ENCODE measurements around the gene RAD51B. TPM values are rescaled to one million over a fixed set of nuclear protein-coding genes. Genes with fewer than 3 reads are reported as not detected.

Gene RAD51B
- total RNA-seq, 1 experiment from 2014 or later, result 20.0 TPM

DNA sequence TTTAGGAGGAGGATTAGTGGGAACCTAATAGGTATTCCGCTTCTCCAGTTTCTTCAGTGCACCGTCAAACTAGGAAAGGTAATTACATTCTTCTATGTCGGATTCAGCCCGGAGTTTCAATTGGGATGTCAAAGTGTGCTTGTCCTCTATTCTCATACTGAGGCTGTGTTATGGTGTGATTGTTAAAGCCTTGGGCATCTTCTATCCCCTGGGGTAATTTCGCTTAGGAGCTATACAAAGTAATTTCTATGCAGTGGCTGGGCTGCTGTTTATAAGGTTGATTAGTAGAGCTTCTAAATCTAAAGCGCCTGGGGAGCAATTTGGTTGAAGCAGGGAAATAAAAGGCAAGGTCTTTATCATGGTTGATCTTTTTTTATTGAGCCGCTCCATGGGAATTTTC is 573.7 kb downstream of the RAD51B start:
- CTCF ChIA-PET, result no interaction called here
- no TSS peak for BruUV-seq (replicated peaks)
- Histone ChIP-seq H3K36me3 (ENCODE audit: control insufficient read depth in 1 of 2, insufficient read depth in 2 of 2, low read length in 2 of 2) (no peaks in the 10 kb centered on the region), H3K27me3 (ENCODE audit: insufficient read depth, low read length) (no peaks in the 10 kb centered on the region), H3K27ac (ENCODE audit: low read depth, low read length) (no peak overlapping the region), H3K79me2 (ENCODE audit: insufficient read depth, low read length) (no peaks in the 10 kb centered on the region), H3K4me3 (replicated peaks in 1 of 2; ENCODE audit: low read depth in 1 of 2, low read length in 2 of 2) (no peak overlapping the region), H4K20me1 (ENCODE audit: insufficient read depth) (no peaks in the 10 kb centered on the region), H3K9me3 (ENCODE audit: control insufficient read depth in 1 of 2, insufficient read depth in 1 of 2, low read depth in 1 of 2, low read length in 2 of 2) (no peaks in the 10 kb centered on the region), H3K9ac (ENCODE audit: low read length) (no peak overlapping the region), H2AFZ (ENCODE audit: low read depth, low read length, poor library complexity, severe bottlenecking) (no peak overlapping the region), H3K4me1 (ENCODE audit: control insufficient read depth in 1 of 2, insufficient read depth in 2 of 2, low read length in 2 of 2) (peaks cover 4 to 9% of the 10 kb centered on the region in 2 experiments; a peak in 3 of 4 replicates), H3K4me2 (ENCODE audit: low read length) (no peak overlapping the region), H3K9me2 (ENCODE audit: insufficient read depth) (no peaks in the 10 kb centered on the region)
- ATAC-seq (no peak), DNase-seq (ENCODE audit: low read depth, low spot score) (no peak)
- TF ChIP-seq SRF (IDR thresholded peaks at IDR 0.05; ENCODE audit: low read depth) (no peak), SIN3A (IDR thresholded peaks at IDR 0.05; ENCODE audit: low read depth) (no peak), SP1 (IDR thresholded peaks at IDR 0.05; ENCODE audit: low read depth) (no peak), ZFX (IDR thresholded peaks at IDR 0.05) (no peak), FOSL1 (IDR thresholded peaks at IDR 0.05; ENCODE audit: low read depth) (no peak)
- TF ChIP-seq, protein P1, sequence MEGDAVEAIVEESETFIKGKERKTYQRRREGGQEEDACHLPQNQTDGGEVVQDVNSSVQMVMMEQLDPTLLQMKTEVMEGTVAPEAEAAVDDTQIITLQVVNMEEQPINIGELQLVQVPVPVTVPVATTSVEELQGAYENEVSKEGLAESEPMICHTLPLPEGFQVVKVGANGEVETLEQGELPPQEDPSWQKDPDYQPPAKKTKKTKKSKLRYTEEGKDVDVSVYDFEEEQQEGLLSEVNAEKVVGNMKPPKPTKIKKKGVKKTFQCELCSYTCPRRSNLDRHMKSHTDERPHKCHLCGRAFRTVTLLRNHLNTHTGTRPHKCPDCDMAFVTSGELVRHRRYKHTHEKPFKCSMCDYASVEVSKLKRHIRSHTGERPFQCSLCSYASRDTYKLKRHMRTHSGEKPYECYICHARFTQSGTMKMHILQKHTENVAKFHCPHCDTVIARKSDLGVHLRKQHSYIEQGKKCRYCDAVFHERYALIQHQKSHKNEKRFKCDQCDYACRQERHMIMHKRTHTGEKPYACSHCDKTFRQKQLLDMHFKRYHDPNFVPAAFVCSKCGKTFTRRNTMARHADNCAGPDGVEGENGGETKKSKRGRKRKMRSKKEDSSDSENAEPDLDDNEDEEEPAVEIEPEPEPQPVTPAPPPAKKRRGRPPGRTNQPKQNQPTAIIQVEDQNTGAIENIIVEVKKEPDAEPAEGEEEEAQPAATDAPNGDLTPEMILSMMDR (IDR thresholded peaks at IDR 0.05 in 2 of 3, conservative IDR thresholded peaks at IDR 0.05 in 1 of 3; ENCODE audit: borderline replicate concordance in 1 of 3, insufficient read depth in 1 of 3, low read depth in 2 of 3, low read length in 2 of 3), result no peak
- intact Hi-C loops (cut with micrococcal nuclease), result no loop called here
- POLR2A ChIA-PET, result no interaction called here
- RAD21 ChIA-PET (ENCODE audit: low non-redundant PET in 1 of 2, low total read pairs in 2 of 2, uncharacterized antibody in 2 of 2, unreplicated experiment in 2 of 2), result no interaction called here

DNA sequence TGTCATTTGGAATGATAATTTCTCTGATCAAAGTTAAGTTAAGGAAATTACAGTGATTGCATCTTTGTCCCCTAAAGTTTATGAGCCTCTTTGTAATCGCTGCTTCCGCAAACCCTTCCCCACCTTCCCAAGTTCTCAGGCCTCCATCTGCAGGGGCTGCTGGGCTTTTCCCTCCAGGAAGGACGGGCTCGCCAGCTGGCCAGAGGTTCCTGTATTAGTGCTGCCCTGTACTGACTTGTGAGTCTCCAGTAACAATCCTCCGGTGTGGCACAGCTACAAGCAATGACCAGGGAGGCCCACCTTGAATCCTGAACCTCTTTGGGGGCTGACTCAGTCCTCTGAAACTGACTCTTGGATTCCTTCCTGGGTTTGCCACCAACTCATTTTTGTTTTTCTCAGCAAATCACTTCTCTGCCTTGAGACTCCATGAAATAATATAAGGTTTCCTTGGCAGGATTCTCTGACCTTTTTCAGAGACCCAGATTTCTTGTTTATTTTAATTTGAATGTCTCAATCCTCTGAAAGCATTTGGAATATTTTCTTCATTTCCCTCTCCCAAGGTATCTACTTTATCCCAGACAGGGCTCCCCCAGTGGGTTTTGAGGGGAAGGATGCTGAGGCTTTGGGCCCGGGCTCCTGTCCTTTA is 574.7 kb downstream of the RAD51B start:
- Histone ChIP-seq H3K9me2 (ENCODE audit: insufficient read depth) (no peaks in the 10 kb centered on the region), H3K27ac (ENCODE audit: low read depth, low read length) (no peak overlapping the region), H3K9me3 (ENCODE audit: control insufficient read depth in 1 of 2, insufficient read depth in 1 of 2, low read depth in 1 of 2, low read length in 2 of 2) (no peaks in the 10 kb centered on the region), H3K27me3 (ENCODE audit: insufficient read depth, low read length) (no peaks in the 10 kb centered on the region), H4K20me1 (ENCODE audit: insufficient read depth) (no peaks in the 10 kb centered on the region), H3K4me1 (ENCODE audit: control insufficient read depth in 1 of 2, insufficient read depth in 2 of 2, low read length in 2 of 2) (peaks cover 4 to 9% of the 10 kb centered on the region in 2 experiments; a peak in 3 of 4 replicates), H3K9ac (ENCODE audit: low read length) (no peak overlapping the region), H3K4me3 (replicated peaks in 1 of 2; ENCODE audit: low read depth in 1 of 2, low read length in 2 of 2) (no peak overlapping the region), H3K4me2 (ENCODE audit: low read length) (no peak overlapping the region), H3K36me3 (ENCODE audit: control insufficient read depth in 1 of 2, insufficient read depth in 2 of 2, low read length in 2 of 2) (no peaks in the 10 kb centered on the region), H3K79me2 (ENCODE audit: insufficient read depth, low read length) (no peaks in the 10 kb centered on the region), H2AFZ (ENCODE audit: low read depth, low read length, poor library complexity, severe bottlenecking) (no peak overlapping the region)
- POLR2A ChIA-PET, result no interaction called here
- CTCF ChIA-PET, result no interaction called here
- no TSS peak for BruUV-seq (replicated peaks)
- no peak for ATAC-seq
- intact Hi-C loops (cut with micrococcal nuclease), result no loop called here
- RAD21 ChIA-PET (ENCODE audit: low non-redundant PET in 1 of 2, low total read pairs in 2 of 2, uncharacterized antibody in 2 of 2, unreplicated experiment in 2 of 2), result no interaction called here
- DNase-seq (ENCODE audit: low read depth, low spot score), result no peak
- TF ChIP-seq SRF (IDR thresholded peaks at IDR 0.05; ENCODE audit: low read depth) (no peak), RAD21 (IDR thresholded peaks at IDR 0.05; ENCODE audit: low read depth) (no peak), SIN3A (IDR thresholded peaks at IDR 0.05; ENCODE audit: low read depth) (no peak), SP1 (IDR thresholded peaks at IDR 0.05; ENCODE audit: low read depth) (no peak), CBX3 (IDR thresholded peaks at IDR 0.05; ENCODE audit: low read depth) (no peak), ELF1 (IDR thresholded peaks at IDR 0.05; ENCODE audit: borderline replicate concordance, low read depth) (no peak), TCF7L2 (IDR thresholded peaks at IDR 0.05; ENCODE audit: borderline replicate concordance, extremely low read depth, insufficient read depth, insufficient read length) (no peak), EGR1 (IDR thresholded peaks at IDR 0.05; ENCODE audit: low read depth) (no peak)
- TF ChIP-seq, protein P1 (IDR thresholded peaks at IDR 0.05 in 2 of 3, conservative IDR thresholded peaks at IDR 0.05 in 1 of 3; ENCODE audit: borderline replicate concordance in 1 of 3, insufficient read depth in 1 of 3, low read depth in 2 of 3, low read length in 2 of 3), result no peak
- TF ChIP-seq, protein P2, sequence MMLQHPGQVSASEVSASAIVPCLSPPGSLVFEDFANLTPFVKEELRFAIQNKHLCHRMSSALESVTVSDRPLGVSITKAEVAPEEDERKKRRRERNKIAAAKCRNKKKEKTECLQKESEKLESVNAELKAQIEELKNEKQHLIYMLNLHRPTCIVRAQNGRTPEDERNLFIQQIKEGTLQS (IDR thresholded peaks at IDR 0.05), result no peak
- TF ChIP-seq, protein P3, sequence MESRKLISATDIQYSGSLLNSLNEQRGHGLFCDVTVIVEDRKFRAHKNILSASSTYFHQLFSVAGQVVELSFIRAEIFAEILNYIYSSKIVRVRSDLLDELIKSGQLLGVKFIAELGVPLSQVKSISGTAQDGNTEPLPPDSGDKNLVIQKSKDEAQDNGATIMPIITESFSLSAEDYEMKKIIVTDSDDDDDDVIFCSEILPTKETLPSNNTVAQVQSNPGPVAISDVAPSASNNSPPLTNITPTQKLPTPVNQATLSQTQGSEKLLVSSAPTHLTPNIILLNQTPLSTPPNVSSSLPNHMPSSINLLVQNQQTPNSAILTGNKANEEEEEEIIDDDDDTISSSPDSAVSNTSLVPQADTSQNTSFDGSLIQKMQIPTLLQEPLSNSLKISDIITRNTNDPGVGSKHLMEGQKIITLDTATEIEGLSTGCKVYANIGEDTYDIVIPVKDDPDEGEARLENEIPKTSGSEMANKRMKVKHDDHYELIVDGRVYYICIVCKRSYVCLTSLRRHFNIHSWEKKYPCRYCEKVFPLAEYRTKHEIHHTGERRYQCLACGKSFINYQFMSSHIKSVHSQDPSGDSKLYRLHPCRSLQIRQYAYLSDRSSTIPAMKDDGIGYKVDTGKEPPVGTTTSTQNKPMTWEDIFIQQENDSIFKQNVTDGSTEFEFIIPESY (IDR thresholded peaks at IDR 0.05; ENCODE audit: extremely low read depth, insufficient replicate concordance, low read length), result no peak

All from HCT116 (cell line).